Loucy (cell line): ENCODE data around the gene B3GAT1.

ENCODE experiments used
- H2AFZ ChIP-seq: fragments of 200-600 bp; sonication (generic); 2 replicates; pipeline ENCODE4 v1.6.0; 2016; ENCODE audit warnings: antibody characterized with exemption, mild to moderate bottlenecking, low read length, moderate library complexity
- H3F3A ChIP-seq: fragments of 200-600 bp; 2 replicates; pipeline ENCODE4 v1.6.0; 2016; ENCODE audit warnings: antibody characterized with exemption, low read depth, mild to moderate bottlenecking
- H3K27me3 ChIP-seq: fragments of 200-600 bp; sonication (generic); 2 replicates; pipeline ENCODE4 v1.6.1; 2014; ENCODE audit warnings: low read length, mild to moderate bottlenecking; ENCODE audit not compliant: insufficient read depth, poor library complexity, severe bottlenecking
- H3K36me3 ChIP-seq: fragments of 200-600 bp; sonication (generic); 2 replicates; pipeline ENCODE4 v1.6.1; 2016; ENCODE audit warnings: low read length; ENCODE audit not compliant: insufficient read depth
- H3K4me1 ChIP-seq: fragments of 200-600 bp; sonication (generic); 2 replicates; pipeline ENCODE4 v1.5.1; 2014; ENCODE audit warnings: low read length, mild to moderate bottlenecking; ENCODE audit not compliant: insufficient read depth, poor library complexity, severe bottlenecking
- H3K4me2 ChIP-seq: fragments of 200-600 bp; sonication (generic); 2 replicates; pipeline ENCODE4 v1.6.0; 2014; ENCODE audit warnings: antibody characterized with exemption, low read length, low read depth, mild to moderate bottlenecking; ENCODE audit not compliant: poor library complexity, severe bottlenecking
- H3K4me3 ChIP-seq: fragments of 200-600 bp; sonication (generic); 2 replicates; pipeline ENCODE4 v1.5.1; 2014; ENCODE audit warnings: low read length, mild to moderate bottlenecking, mixed read lengths; ENCODE audit not compliant: poor library complexity, severe bottlenecking
- H3K79me2 ChIP-seq: fragments of 200-600 bp; sonication (generic); 2 replicates; pipeline ENCODE4 v1.6.1; 2014; ENCODE audit warnings: low read length; ENCODE audit not compliant: insufficient read depth
- H3K9ac ChIP-seq: fragments of 200-600 bp; sonication (generic); 2 replicates; pipeline ENCODE4 v1.6.0; 2014; ENCODE audit warnings: mild to moderate bottlenecking, low read depth, low read length, moderate library complexity; ENCODE audit not compliant: poor library complexity, severe bottlenecking
- H3K9me2 ChIP-seq: fragments of 200-600 bp; sonication (generic); replicated peaks from 2 replicates; pipeline ENCODE4 v1.6.1; 2016; ENCODE audit warnings: low read depth, low read length, mixed read lengths
- H3K9me3 ChIP-seq: fragments of 200-600 bp; sonication (generic); 2 replicates; pipeline ENCODE4 v1.6.1; 2014; ENCODE audit warnings: mild to moderate bottlenecking, antibody characterized with exemption, low read length, low read depth; ENCODE audit not compliant: insufficient read depth
- H4K20me1 ChIP-seq: fragments of 200-600 bp; sonication (generic); 2 replicates; pipeline ENCODE4 v1.6.0; 2014; ENCODE audit warnings: antibody characterized with exemption, low read length, mild to moderate bottlenecking; ENCODE audit not compliant: insufficient read depth, poor library complexity, severe bottlenecking
- CTCF ChIP-seq: fragments of 200-600 bp; sonication (generic); conservative IDR thresholded peaks from 2 replicates; pipeline ENCODE4 v1.5.1; 2014; ENCODE audit warnings: mild to moderate bottlenecking, antibody characterized with exemption, low read length
- EZH2phosphoT487 ChIP-seq: fragments of 200-600 bp; IDR thresholded peaks from 2 replicates; pipeline ENCODE4 v1.6.1; 2018; ENCODE audit warnings: antibody characterized with exemption, mild to moderate bottlenecking, moderate library complexity, borderline replicate concordance

Gene B3GAT1

GRCh38 chr11:134331354-134332188 is 80.5 kb downstream of the B3GAT1 start, which contains the start of gene GLB1L2:
TSS of gene GLB1L2 (plus strand) at chr11:134331988. CDS start at chr11:134332062, 74 bp downstream.
- Histone ChIP-seq H3K9me3 (peaks cover 10% of the 10 kb centered on the region; the same call in 1 of the 2 replicates), H3K4me1 (no peaks in the 10 kb centered on the region), H3K27me3 (no peaks in the 10 kb centered on the region), H3K4me2 (no peak within 1 kb of the TSS), H3K9ac (no peak within 1 kb of the TSS), H4K20me1 (no peaks in the 10 kb centered on the region), H3K36me3 (no peaks in the 10 kb centered on the region), H2AFZ (no peak within 1 kb of the TSS), H3K9me2 (no peaks in the 10 kb centered on the region), H3K79me2 (no peaks in the 10 kb centered on the region), H3K4me3 (no peak within 1 kb of the TSS), H3F3A (no peaks in the 10 kb centered on the region)
- no peak for TF ChIP-seq EZH2phosphoT487
- no peak for TF ChIP-seq CTCF

DNA sequence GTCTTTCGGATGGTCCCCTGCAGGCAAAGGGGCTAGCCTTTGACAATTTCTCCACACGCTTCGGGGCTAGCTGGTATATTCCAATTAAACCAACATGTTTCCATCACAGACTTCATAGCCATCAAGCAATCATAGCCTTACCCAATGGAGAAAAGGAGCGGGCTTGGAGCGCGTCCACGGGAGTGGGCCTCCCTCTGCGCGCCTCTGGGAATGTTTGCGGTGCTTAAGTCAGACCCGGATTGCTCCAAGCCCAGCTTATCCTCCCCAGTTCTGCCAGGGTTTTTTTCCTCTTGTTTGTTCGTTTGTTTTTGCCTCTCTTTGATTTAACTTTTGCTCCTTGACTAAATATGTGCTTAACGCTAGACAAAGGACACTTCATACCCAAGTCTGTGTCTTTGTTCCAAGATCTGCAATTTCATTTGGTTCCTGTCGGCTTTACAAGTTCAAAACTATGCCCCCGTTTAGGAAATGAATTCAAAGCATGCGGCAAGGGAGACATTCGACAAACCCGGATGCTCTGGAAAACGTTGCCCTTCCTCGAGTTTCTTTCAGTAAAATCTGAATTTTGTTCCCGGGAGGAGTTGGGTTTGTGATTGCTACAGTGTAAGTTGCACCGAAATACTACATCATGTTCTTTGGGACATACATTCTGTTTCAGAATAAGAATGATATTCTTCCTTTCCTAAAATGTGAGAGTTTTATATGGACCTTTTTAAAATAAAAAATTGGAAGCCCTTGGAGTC is 81.3 kb downstream of the B3GAT1 start:
- no peak overlapping the region for H3K4me2 ChIP-seq
- peaks cover 10% of the 10 kb centered on the region; the same call in 1 of the 2 replicates for H3K9me3 ChIP-seq
- no peak for TF ChIP-seq EZH2phosphoT487
- no peak for TF ChIP-seq CTCF
- no peak overlapping the region for H2AFZ ChIP-seq
- H3K4me1 ChIP-seq, result no peaks in the 10 kb centered on the region
- no peaks in the 10 kb centered on the region for H3K27me3 ChIP-seq
- H3F3A ChIP-seq, result no peaks in the 10 kb centered on the region
- H3K36me3 ChIP-seq, result no peaks in the 10 kb centered on the region
- H3K9me2 ChIP-seq, result no peaks in the 10 kb centered on the region
- no peak overlapping the region for H3K4me3 ChIP-seq
- H3K79me2 ChIP-seq, result no peaks in the 10 kb centered on the region
- no peaks in the 10 kb centered on the region for H4K20me1 ChIP-seq
- H3K9ac ChIP-seq, result no peak overlapping the region
